HCT116 (cell line): ENCODE measurements around the gene G6PD. TPM values are rescaled to one million over a fixed set of nuclear protein-coding genes. Genes with fewer than 3 reads are reported as not detected.

ENCODE experiments used
- ATAC-seq: fragments of 200-7000 bp; cut with Tn5 transposase; 2 replicates; pipeline ENCODE4 v1.9.1; 2020; ENCODE audit warnings: mild to moderate bottlenecking, moderate library complexity
- BruUV-seq: library from RNA; stranded (reverse); fragments of 400-500 nt; replicated peaks from 2 replicates; lab custom pipeline; 2021; lab: Mats Ljungman, UMichigan
- CTCF ChIA-PET: fragments of 300-600 bp; sonication (Branson Sonifier 250); formaldehyde crosslinking; loops from one replicate; lab custom pipeline; 2021; ENCODE audit warnings: antibody characterized with exemption; lab: Charles Lee
- POLR2A ChIA-PET: fragments of 300-600, 350-600 bp; sonication (Branson Sonifier 250); formaldehyde crosslinking; loops from one replicate; lab custom pipeline; 2021; ENCODE audit warnings: antibody characterized with exemption; lab: Charles Lee
- RAD21 ChIA-PET, 2 experiments: fragments of 300-600 bp; sonication (Branson Sonifier 250); formaldehyde crosslinking; loops; one replicate each; lab custom pipeline; 2023; ENCODE audit warnings: low total read pairs in 2 of 2; ENCODE audit not compliant: uncharacterized antibody in 2 of 2, unreplicated experiment in 2 of 2, low non-redundant PET in 1 of 2; lab: Charles Lee
- DNase-seq: peaks from one replicate; pipeline ENCODE4 v3.0.0-alpha.2; 2010; ENCODE audit warnings: low read depth, low spot score
- H2AFZ ChIP-seq: fragments of 200-600 bp; shearing (Covaris generic), sonication (generic); 2 replicates; pipeline ENCODE4 v1.6.1; 2017; ENCODE audit warnings: low read depth, mixed run types, mixed read lengths, antibody characterized with exemption, low read length; ENCODE audit not compliant: poor library complexity, severe bottlenecking
- H3K27ac ChIP-seq: 2 replicates; pipeline ENCODE4 v1.5.1; 2012; ENCODE audit warnings: low read depth, low read length
- H3K27me3 ChIP-seq: fragments of 200-600 bp; sonication (generic); 2 replicates; pipeline ENCODE4 v1.6.1; 2016; ENCODE audit warnings: mixed run types, low read length, mixed read lengths; ENCODE audit not compliant: insufficient read depth
- H3K36me3 ChIP-seq, 2 experiments: fragments of 200-500 bp in 1 of 2; fragments of 200-600 bp in 1 of 2; sonication (Bioruptor generic) in 1 of 2; sonication (generic) in 1 of 2; 2 replicates each; pipeline versions ENCODE4 v1.5.1 to v1.6.1; 2014 to 2016; ENCODE audit warnings: low read length in 2 of 2, inconsistent platforms in 1 of 2, mixed read lengths in 1 of 2, mixed run types in 1 of 2; ENCODE audit not compliant: insufficient read depth in 2 of 2, control insufficient read depth in 1 of 2
- H3K4me1 ChIP-seq, 2 experiments: fragments of 200-600 bp in 1 of 2; sonication (generic) in 1 of 2; 2 replicates each; pipeline versions ENCODE4 v1.5.1 to v1.6.1; 2012 to 2017; ENCODE audit warnings: low read length in 2 of 2, inconsistent platforms in 1 of 2, mild to moderate bottlenecking in 1 of 2, mixed read lengths in 1 of 2, mixed run types in 1 of 2, moderate library complexity in 1 of 2; ENCODE audit not compliant: insufficient read depth in 2 of 2, control insufficient read depth in 1 of 2
- H3K4me2 ChIP-seq: fragments of 200-600 bp; sonication (generic); 2 replicates; pipeline ENCODE4 v1.6.1; 2017; ENCODE audit warnings: mixed run types, low read length, mixed read lengths
- H3K4me3 ChIP-seq, 2 experiments: fragments of 200-600 bp in 1 of 2; sonication (generic) in 1 of 2; replicated peaks in 1 of 2; 2 replicates each; pipeline ENCODE4 v1.5.1; 2011 to 2016; ENCODE audit warnings: low read length in 2 of 2, control low read depth in 1 of 2, low read depth in 1 of 2, mild to moderate bottlenecking in 1 of 2, mixed read lengths in 1 of 2, mixed run types in 1 of 2
- H3K79me2 ChIP-seq: fragments of 200-600 bp; sonication (generic); 2 replicates; pipeline ENCODE4 v1.6.1; 2017; ENCODE audit warnings: mild to moderate bottlenecking, mixed run types, low read length, moderate library complexity, mixed read lengths; ENCODE audit not compliant: insufficient read depth
- H3K9ac ChIP-seq: fragments of 200-600 bp; sonication (generic); 2 replicates; pipeline ENCODE4 v1.6.1; 2016; ENCODE audit warnings: low read length, mixed read lengths
- H3K9me2 ChIP-seq: fragments of 200-600 bp; sonication (generic), shearing (Covaris generic); 2 replicates; pipeline ENCODE4 v1.6.1; 2017; ENCODE audit warnings: mixed run types, mild to moderate bottlenecking, moderate library complexity; ENCODE audit not compliant: insufficient read depth
- H3K9me3 ChIP-seq, 2 experiments: fragments of 200-500 bp in 1 of 2; fragments of 200-600 bp in 1 of 2; sonication (Bioruptor generic) in 1 of 2; sonication (generic) in 1 of 2; 2 replicates each; pipeline ENCODE4 v1.6.1; 2014 to 2017; ENCODE audit warnings: low read length in 2 of 2, mixed read lengths in 2 of 2, inconsistent platforms in 1 of 2, low read depth in 1 of 2, mild to moderate bottlenecking in 1 of 2, mixed run types in 1 of 2, moderate library complexity in 1 of 2; ENCODE audit not compliant: control insufficient read depth in 1 of 2, insufficient read depth in 1 of 2
- H4K20me1 ChIP-seq: fragments of 200-600 bp; sonication (generic), shearing (Covaris generic); 2 replicates; pipeline ENCODE4 v1.6.1; 2017; ENCODE audit warnings: mixed run types, mild to moderate bottlenecking, moderate library complexity; ENCODE audit not compliant: insufficient read depth
- ATF3 ChIP-seq: IDR thresholded peaks from 2 replicates; pipeline ENCODE4 v1.6.1; 2012
- CBX3 ChIP-seq: IDR thresholded peaks from 2 replicates; pipeline ENCODE4 v1.6.1; 2012; ENCODE audit warnings: low read depth
- CEBPB ChIP-seq: IDR thresholded peaks from 2 replicates; pipeline ENCODE4 v1.6.1; 2012; ENCODE audit warnings: low read depth
- CTCF ChIP-seq, 3 experiments: fragments of 200-600 bp in 1 of 3; sonication (generic) in 1 of 3; IDR thresholded peaks in 2 of 3; conservative IDR thresholded peaks in 1 of 3; 2 replicates each; pipeline ENCODE4 v1.5.1; 2012 to 2017; ENCODE audit warnings: low read depth in 2 of 3, low read length in 2 of 3, antibody characterized with exemption in 1 of 3, borderline replicate concordance in 1 of 3, control low read depth in 1 of 3, mild to moderate bottlenecking in 1 of 3, mixed read lengths in 1 of 3, mixed run types in 1 of 3, moderate library complexity in 1 of 3; ENCODE audit not compliant: insufficient read depth in 1 of 3
- EGR1 ChIP-seq: IDR thresholded peaks from 2 replicates; pipeline ENCODE4 v1.6.1; 2012; ENCODE audit warnings: low read depth
- ELF1 ChIP-seq: IDR thresholded peaks from 2 replicates; pipeline ENCODE4 v1.6.1; 2012; ENCODE audit warnings: low read depth, borderline replicate concordance
- EZH2 ChIP-seq: fragments of 200-600 bp; sonication (generic); IDR thresholded peaks from 2 replicates; pipeline ENCODE4 v1.6.1; 2017; ENCODE audit warnings: antibody characterized with exemption, mixed run types
- EZH2phosphoT487 ChIP-seq: fragments of 200-600 bp; IDR thresholded peaks from 2 replicates; pipeline ENCODE4 v1.6.1; 2018; ENCODE audit warnings: antibody characterized with exemption, borderline replicate concordance
- FOSL1 ChIP-seq: IDR thresholded peaks from 2 replicates; pipeline ENCODE4 v1.6.1; 2012; ENCODE audit warnings: low read depth
- MAX ChIP-seq: IDR thresholded peaks from 2 replicates; pipeline ENCODE4 v1.6.1; 2012
- POLR2A ChIP-seq: IDR thresholded peaks from 2 replicates; pipeline ENCODE4 v1.7.0; 2011; ENCODE audit warnings: borderline replicate concordance; ENCODE audit not compliant: insufficient read depth, insufficient read length; ENCODE audit errors: extremely low read depth
- RAD21 ChIP-seq: IDR thresholded peaks from 2 replicates; pipeline ENCODE4 v1.6.1; 2012; ENCODE audit warnings: low read depth, mild to moderate bottlenecking
- REST ChIP-seq: IDR thresholded peaks from 2 replicates; pipeline ENCODE4 v1.6.1; 2012; ENCODE audit warnings: low read depth
- SIN3A ChIP-seq: IDR thresholded peaks from 2 replicates; pipeline ENCODE4 v1.6.1; 2012; ENCODE audit warnings: low read depth
- SP1 ChIP-seq: IDR thresholded peaks from 2 replicates; pipeline ENCODE4 v1.6.1; 2012; ENCODE audit warnings: low read depth
- SRF ChIP-seq: IDR thresholded peaks from 2 replicates; pipeline ENCODE4 v1.6.1; 2012; ENCODE audit warnings: low read depth
- TCF7L2 ChIP-seq: IDR thresholded peaks from 2 replicates; pipeline ENCODE4 v1.7.0; 2011; ENCODE audit warnings: borderline replicate concordance, inconsistent platforms; ENCODE audit not compliant: insufficient read depth, insufficient read length; ENCODE audit errors: extremely low read depth
- YY1 ChIP-seq: IDR thresholded peaks from 2 replicates; pipeline ENCODE4 v1.6.1; 2011; ENCODE audit warnings: low read length, low read depth, moderate library complexity, mild to moderate bottlenecking; ENCODE audit not compliant: insufficient replicate concordance; ENCODE audit errors: extremely low read depth
- ZBTB33 ChIP-seq: IDR thresholded peaks from 2 replicates; pipeline ENCODE4 v1.6.1; 2011; ENCODE audit warnings: mild to moderate bottlenecking, low read length, moderate library complexity; ENCODE audit not compliant: insufficient replicate concordance; ENCODE audit errors: extremely low read depth
- ZFX ChIP-seq: fragments of 450-650 bp; IDR thresholded peaks from 2 replicates; pipeline ENCODE4 v1.6.1; 2017
- intact Hi-C: fragments of 100-400 bp; cut with micrococcal nuclease; formaldehyde crosslinking; loops from 2 replicates; pipeline ENCODE4 v1.10.0; 2022
- total RNA-seq: library from RNA; stranded (reverse); gene quantifications from one replicate; pipeline ENCODE4 v1.2.1, GENCODE V29; 2021; ENCODE audit not compliant: unreplicated experiment

G6PD gene
- total RNA-seq, 1 experiment from 2014 or later: 109 TPM

GRCh38 chrX:154593201-154593600 is 46.6 kb upstream of the G6PD start:
- intact Hi-C loops: no loop called here
- H3K36me3 ChIP-seq: no peaks in the 10 kb centered on the region
- H3K4me1 ChIP-seq: peaks cover 6 to 11% of the 10 kb centered on the region in 2 experiments; a peak in 3 of 4 replicates
- BruUV-seq: no TSS peak
- CTCF ChIA-PET: no interaction called here
- no peak for TF ChIP-seq SRF
- no peak for TF ChIP-seq EZH2
- no peak for TF ChIP-seq RAD21
- no peak for TF ChIP-seq EGR1
- no peak for TF ChIP-seq SP1
- no peak for TF ChIP-seq FOSL1
- TF ChIP-seq MAX: no peak
- TF ChIP-seq ZBTB33: no peak
- no peak for TF ChIP-seq ATF3
- TF ChIP-seq CTCF (IDR thresholded peaks at IDR 0.05 in 2 of 3, conservative IDR thresholded peaks at IDR 0.05 in 1 of 3; ENCODE audit: borderline replicate concordance in 1 of 3, insufficient read depth in 1 of 3, low read depth in 2 of 3, low read length in 2 of 3): no peak
- TF ChIP-seq EZH2phosphoT487: no peak
- TF ChIP-seq POLR2A: no peak
- TF ChIP-seq CBX3: no peak
- no peak for TF ChIP-seq REST
- no peak for TF ChIP-seq CEBPB
- no peak for TF ChIP-seq ELF1
- TF ChIP-seq TCF7L2: no peak
- no peak for TF ChIP-seq SIN3A
- no peak for TF ChIP-seq ZFX
- no peak for TF ChIP-seq YY1
- TF ChIP-seq, all 23 proteins: peak for 0
- DNase-seq (no peak), ATAC-seq (no peak)
- Histone ChIP-seq H3K27me3 (no peaks in the 10 kb centered on the region), H3K79me2 (no peaks in the 10 kb centered on the region), H3K4me2 (no peak overlapping the region), H3K4me3 (no peak overlapping the region), H2AFZ (no peak overlapping the region), H3K9ac (no peak overlapping the region), H3K9me3 (no peaks in the 10 kb centered on the region), H3K27ac (no peak overlapping the region), H3K9me2 (no peaks in the 10 kb centered on the region), H4K20me1 (no peaks in the 10 kb centered on the region)
- ChIA-PET RAD21 (no interaction called here), POLR2A (no interaction called here)
